Nucleus accumbens (tissue), 56 donors: ENCODE measurements around the gene CDH13.

ENCODE experiments used
- DNase-seq, 56 donors: peaks; one replicate each; lab custom pipeline; 2025; lab: John Stamatoyannopoulos, UW

Gene CDH13

GRCh38 chr16:83793179-83793578, 1166.4 kb downstream of the CDH13 start:
- no peak for DNase-seq

- DNase-seq, result no peak
These were observed 1168.2 kb downstream of the CDH13 start for GRCh38 chr16:83794860-83795554.

- no peak for DNase-seq
These were observed 1170.2 kb downstream of the CDH13 start for GRCh38 chr16:83797013-83797412.

GRCh38 chr16:83799336-83799735, 1172.6 kb downstream of the CDH13 start:
- DNase-seq, result no peak

- DNase-seq, result no peak
These were observed 1175.4 kb downstream of the CDH13 start for GRCh38 chr16:83802135-83802534.

GRCh38 chr16:83802554-83803205, 1175.9 kb downstream of the CDH13 start:
- DNase-seq, result no peak

GRCh38 chr16:83803811-83804210, 1177.0 kb downstream of the CDH13 start:
- DNase-seq, result no peak

GRCh38 chr16:83804366-83804765, 1177.6 kb downstream of the CDH13 start:
- DNase-seq, result no peak

GRCh38 chr16:83806036-83806435, 1179.3 kb downstream of the CDH13 start:
- no peak for DNase-seq

- no peak for DNase-seq
These were observed 1180.0 kb downstream of the CDH13 start for GRCh38 chr16:83806731-83807130.

- DNase-seq, result peak in 2 of 56 donors; percentile 28 to 54
These were observed 1180.5 kb downstream of the CDH13 start for GRCh38 chr16:83807327-83807709.

- DNase-seq, result peak; percentile 40 to 94 (median 86)
These were observed 1181.2 kb downstream of the CDH13 start, which contains the start of gene HSBP1 for GRCh38 chr16:83807710-83808572. TSS of gene HSBP1 (plus strand) at chr16:83807978. CDS start at chr16:83808077, 99 bp downstream.

GRCh38 chr16:83808573-83809014, 1181.8 kb downstream of the CDH13 start:
- DNase-seq, result no peak

- no peak for DNase-seq
These were observed 1182.3 kb downstream of the CDH13 start for GRCh38 chr16:83809092-83809491.

GRCh38 chr16:83810901-83811300, 1184.1 kb downstream of the CDH13 start:
- no peak for DNase-seq

GRCh38 chr16:83813823-83814658, 1187.3 kb downstream of the CDH13 start:
- DNase-seq, result peak in 2 of 56 donors; percentile 9 to 20

- no peak for DNase-seq
These were observed 1187.9 kb downstream of the CDH13 start for GRCh38 chr16:83814659-83814985.

GRCh38 chr16:83817022-83817421, 1190.3 kb downstream of the CDH13 start:
- no peak for DNase-seq

- DNase-seq, result no peak
These were observed 1191.5 kb downstream of the CDH13 start for GRCh38 chr16:83818276-83818675.

- DNase-seq, result no peak
These were observed 1192.6 kb downstream of the CDH13 start for GRCh38 chr16:83819361-83819760.
